ENCODE data around the gene HOXC9. TPM values are rescaled to one million over a fixed set of nuclear protein-coding genes. Genes with fewer than 3 reads are reported as not detected.

HOXC9 gene
- total and polyA plus RNA-seq, 9 of the 15 experiments (the other 6 are each of a cell fraction or from before 2014, with no cell fraction given), result 1.1 to 10.5 (median 9.3) TPM

GRCh38 chr12:54039417-54040147 lies 39.6 kb downstream of the HOXC9 start:
- Histone ChIP-seq H3K9me1 (ENCODE audit: control insufficient read depth, insufficient read depth, low read length) (no peaks in the 10 kb centered on the region), H3K4me3 (no peak overlapping the region), H3K9ac (ENCODE audit: insufficient read depth in 1 of 2, low read depth in 2 of 2, low read length in 2 of 2) (no peak overlapping the region), H3K79me2 (ENCODE audit: control insufficient read depth, insufficient read depth, low read length) (no peaks in the 10 kb centered on the region), H2AFZ (ENCODE audit: low read depth, low read length) (peak overlapping the region; percentile 56), H4K20me1 (replicated peaks; ENCODE audit: control insufficient read depth, insufficient read depth, low read length) (no peaks in the 10 kb centered on the region), H3K36me3 (ENCODE audit: control insufficient read depth, insufficient read depth, low read length) (no peaks in the 10 kb centered on the region), H3K4me1 (replicated peaks in 1 of 2; ENCODE audit: control insufficient read depth in 2 of 2, insufficient read depth in 2 of 2, low read length in 2 of 2) (peaks cover 0 to 5% of the 10 kb centered on the region in 2 experiments; a peak in 3 of 5 replicates), H3K4me2 (ENCODE audit: insufficient read depth, low read length) (peak overlapping the region; percentile 27; the same call in 1 of the 2 replicates), H3K27me3 (ENCODE audit: control insufficient read depth in 2 of 2, insufficient read depth in 2 of 2, low read length in 2 of 2) (peaks cover 12 to 13% of the 10 kb centered on the region in 2 experiments; a peak in 3 of 5 replicates), H3K9me3 (replicated peaks; ENCODE audit: control insufficient read depth, insufficient read depth, low read depth, low read length) (no peaks in the 10 kb centered on the region), H3K27ac (ENCODE audit: extremely low read depth, low read depth, low read length) (no peak overlapping the region)
- ChIA-PET CTCF (ENCODE audit: low intra/inter-chr PET ratio) (no interaction called here), POLR2A (interaction anchor here (1.0 to 1.1 kb wide), 2 partner anchors 10 to 12 kb away, joined by 3 read pairs; no protein-coding TSS in a partner anchor)
- in situ Hi-C loops (cut with MboI) (loop anchor here (5.0 kb wide), 1 partner anchor 93 kb away; no protein-coding TSS in a partner anchor), intact Hi-C loops (cut with micrococcal nuclease) (no loop called here)
- DNase-seq (ENCODE audit: extremely low read depth in 1 of 4, low spot score in 3 of 4) (no peak), ATAC-seq (no peak; the same call in 2 of the 3 replicates), FAIRE-seq (no peak)
- TF ChIP-seq ELF2 (CRISPR knock-in tag; IDR thresholded peaks at IDR 0.05) (no peak), OTX1 (CRISPR knock-in tag; IDR thresholded peaks at IDR 0.05) (no peak), SREBF2 (CRISPR knock-in tag; IDR thresholded peaks at IDR 0.05) (no peak), HDAC1 (IDR thresholded peaks at IDR 0.05) (no peak), ZNF174 (CRISPR knock-in tag; IDR thresholded peaks at IDR 0.05) (no peak), MIER1 (IDR thresholded peaks at IDR 0.05; ENCODE audit: low read depth) (no peak), CSDE1 (IDR thresholded peaks at IDR 0.05) (no peak)
- TF ChIP-seq, protein P1, sequence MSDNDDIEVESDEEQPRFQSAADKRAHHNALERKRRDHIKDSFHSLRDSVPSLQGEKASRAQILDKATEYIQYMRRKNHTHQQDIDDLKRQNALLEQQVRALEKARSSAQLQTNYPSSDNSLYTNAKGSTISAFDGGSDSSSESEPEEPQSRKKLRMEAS (CRISPR knock-in tag; IDR thresholded peaks at IDR 0.05), result no peak
- WGBS (ENCODE audit: insufficient coverage, low coverage, missing lambda C conversion rate), result 12% methylated on average over 16 of the region's 16 CpGs
- no TSS peak for BruUV-seq (replicated peaks)
